ENCODE results near the gene KRT26.

KRT26 gene

DNA sequence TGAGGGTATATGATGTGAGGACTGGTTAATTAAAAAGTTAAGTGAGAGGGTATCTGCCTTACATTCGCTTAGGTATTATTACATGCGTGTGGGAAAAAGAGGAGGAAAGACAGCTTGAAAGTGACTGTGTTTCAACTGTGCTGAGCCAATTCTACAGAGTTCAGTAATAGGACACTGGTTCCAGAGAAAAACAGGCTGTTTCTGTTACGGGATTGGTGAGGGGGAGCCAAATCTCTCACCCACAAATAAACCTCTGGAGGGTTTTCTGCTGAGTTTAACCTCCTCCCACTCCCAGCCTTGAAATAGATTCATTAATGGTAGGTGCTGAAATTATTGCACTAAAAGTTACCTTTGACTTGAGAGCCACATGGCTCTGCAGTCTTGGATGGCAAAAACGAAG is 3.9 kb upstream of the KRT26 start:
- DNase-seq (ENCODE audit: extremely low spot score): no peak
- ChIA-PET CTCF (no interaction called here), POLR2A (interaction anchor here (0.5 kb wide), 1 partner anchor 128 kb away, joined by 3 read pairs; the partner anchor contains the start of gene SMARCE1)
- TF ChIP-seq BHLHE40 (IDR thresholded peaks at IDR 0.05; ENCODE audit: borderline replicate concordance) (no peak), ZNF384 (IDR thresholded peaks at IDR 0.05) (no peak), L3MBTL2 (conservative IDR thresholded peaks at IDR 0.05) (no peak), ELF4 (IDR thresholded peaks at IDR 0.05) (no peak), HDGF (IDR thresholded peaks at IDR 0.05; ENCODE audit: borderline replicate concordance) (no peak), SP1 (IDR thresholded peaks at IDR 0.05) (no peak), SUZ12 (IDR thresholded peaks at IDR 0.05) (no peak), LEF1 (IDR thresholded peaks at IDR 0.05; ENCODE audit: borderline replicate concordance) (no peak), FOXM1 (IDR thresholded peaks at IDR 0.05; ENCODE audit: borderline replicate concordance) (no peak)
- TF ChIP-seq, protein P1, sequence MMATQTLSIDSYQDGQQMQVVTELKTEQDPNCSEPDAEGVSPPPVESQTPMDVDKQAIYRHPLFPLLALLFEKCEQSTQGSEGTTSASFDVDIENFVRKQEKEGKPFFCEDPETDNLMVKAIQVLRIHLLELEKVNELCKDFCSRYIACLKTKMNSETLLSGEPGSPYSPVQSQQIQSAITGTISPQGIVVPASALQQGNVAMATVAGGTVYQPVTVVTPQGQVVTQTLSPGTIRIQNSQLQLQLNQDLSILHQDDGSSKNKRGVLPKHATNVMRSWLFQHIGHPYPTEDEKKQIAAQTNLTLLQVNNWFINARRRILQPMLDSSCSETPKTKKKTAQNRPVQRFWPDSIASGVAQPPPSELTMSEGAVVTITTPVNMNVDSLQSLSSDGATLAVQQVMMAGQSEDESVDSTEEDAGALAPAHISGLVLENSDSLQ (IDR thresholded peaks at IDR 0.05): no peak

DNA sequence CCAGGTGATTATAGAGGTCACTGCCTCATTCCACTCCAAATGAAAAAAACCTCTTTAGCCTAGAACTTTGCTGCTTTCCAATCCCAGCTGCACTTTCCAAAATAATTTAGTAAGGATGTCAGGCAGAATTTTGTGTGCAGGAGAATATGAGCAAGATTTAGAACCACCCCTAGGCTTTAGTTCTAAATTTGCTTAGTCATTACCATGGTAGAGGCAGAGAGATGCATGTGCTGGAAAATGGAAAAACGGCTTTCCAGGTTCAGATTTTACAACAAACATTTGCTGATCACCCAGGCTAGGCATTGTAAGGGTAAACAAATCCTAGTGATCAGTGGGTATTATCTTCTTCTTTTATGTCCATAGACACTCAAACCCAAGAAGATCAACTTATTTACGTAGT is 6.3 kb downstream of the KRT26 start:
- DNase-seq (ENCODE audit: extremely low spot score): no peak
- CTCF ChIA-PET: no interaction called here
- POLR2A ChIA-PET: no interaction called here
- TF ChIP-seq BHLHE40 (IDR thresholded peaks at IDR 0.05; ENCODE audit: borderline replicate concordance) (no peak), LEF1 (IDR thresholded peaks at IDR 0.05; ENCODE audit: borderline replicate concordance) (no peak), FOXK2 (IDR thresholded peaks at IDR 0.05) (no peak), NFRKB (IDR thresholded peaks at IDR 0.05) (no peak), SP1 (IDR thresholded peaks at IDR 0.05) (no peak), ZNF384 (IDR thresholded peaks at IDR 0.05) (no peak), ELF4 (IDR thresholded peaks at IDR 0.05) (no peak), FOXA1 (IDR thresholded peaks at IDR 0.05) (no peak), SUZ12 (IDR thresholded peaks at IDR 0.05) (no peak), HDGF (IDR thresholded peaks at IDR 0.05; ENCODE audit: borderline replicate concordance) (no peak), ARNT (IDR thresholded peaks at IDR 0.05) (no peak)
- TF ChIP-seq, protein P1 (IDR thresholded peaks at IDR 0.05): no peak

DNA sequence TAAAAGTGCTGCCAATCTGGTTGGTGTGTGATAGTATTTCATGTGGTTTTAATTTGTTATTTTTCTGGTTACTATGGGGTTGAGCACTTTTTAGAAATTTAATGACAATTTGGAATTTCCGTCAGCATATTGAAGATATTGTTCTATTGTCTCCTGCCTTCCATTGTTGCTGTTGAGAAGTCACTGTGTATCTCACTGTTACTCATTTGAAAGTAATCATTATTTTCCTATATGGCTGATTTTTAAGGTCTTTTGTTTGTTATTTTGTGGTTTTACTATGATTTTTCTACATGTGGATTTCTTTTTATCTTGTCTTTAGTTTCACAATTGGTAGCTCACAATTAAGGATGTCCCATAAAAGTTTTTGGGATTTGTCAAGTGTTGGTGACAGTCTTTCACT is 8.2 kb downstream of the KRT26 start:
- CTCF ChIA-PET: no interaction called here
- POLR2A ChIA-PET: no interaction called here
- TF ChIP-seq L3MBTL2 (conservative IDR thresholded peaks at IDR 0.05): no peak
- no peak for TF ChIP-seq CTBP1 (IDR thresholded peaks at IDR 0.05; ENCODE audit: borderline replicate concordance)
- TF ChIP-seq, protein P1 (IDR thresholded peaks at IDR 0.05): no peak
- no peak for TF ChIP-seq FOXA1 (IDR thresholded peaks at IDR 0.05)
- TF ChIP-seq NFRKB (IDR thresholded peaks at IDR 0.05): no peak
- TF ChIP-seq SP1 (IDR thresholded peaks at IDR 0.05): no peak
- TF ChIP-seq ELF4 (IDR thresholded peaks at IDR 0.05): no peak
- TF ChIP-seq HDGF (IDR thresholded peaks at IDR 0.05; ENCODE audit: borderline replicate concordance): no peak
- TF ChIP-seq FOXM1 (IDR thresholded peaks at IDR 0.05; ENCODE audit: borderline replicate concordance): no peak
- no peak for TF ChIP-seq LEF1 (IDR thresholded peaks at IDR 0.05; ENCODE audit: borderline replicate concordance)
- TF ChIP-seq SUZ12 (IDR thresholded peaks at IDR 0.05): no peak
- TF ChIP-seq ZNF384 (IDR thresholded peaks at IDR 0.05): no peak
- TF ChIP-seq FOXK2 (IDR thresholded peaks at IDR 0.05): no peak
- TF ChIP-seq ARNT (IDR thresholded peaks at IDR 0.05): no peak
- TF ChIP-seq TARDBP (IDR thresholded peaks at IDR 0.05): no peak
- TF ChIP-seq BHLHE40 (IDR thresholded peaks at IDR 0.05; ENCODE audit: borderline replicate concordance): no peak
- DNase-seq (ENCODE audit: extremely low spot score): no peak

DNA sequence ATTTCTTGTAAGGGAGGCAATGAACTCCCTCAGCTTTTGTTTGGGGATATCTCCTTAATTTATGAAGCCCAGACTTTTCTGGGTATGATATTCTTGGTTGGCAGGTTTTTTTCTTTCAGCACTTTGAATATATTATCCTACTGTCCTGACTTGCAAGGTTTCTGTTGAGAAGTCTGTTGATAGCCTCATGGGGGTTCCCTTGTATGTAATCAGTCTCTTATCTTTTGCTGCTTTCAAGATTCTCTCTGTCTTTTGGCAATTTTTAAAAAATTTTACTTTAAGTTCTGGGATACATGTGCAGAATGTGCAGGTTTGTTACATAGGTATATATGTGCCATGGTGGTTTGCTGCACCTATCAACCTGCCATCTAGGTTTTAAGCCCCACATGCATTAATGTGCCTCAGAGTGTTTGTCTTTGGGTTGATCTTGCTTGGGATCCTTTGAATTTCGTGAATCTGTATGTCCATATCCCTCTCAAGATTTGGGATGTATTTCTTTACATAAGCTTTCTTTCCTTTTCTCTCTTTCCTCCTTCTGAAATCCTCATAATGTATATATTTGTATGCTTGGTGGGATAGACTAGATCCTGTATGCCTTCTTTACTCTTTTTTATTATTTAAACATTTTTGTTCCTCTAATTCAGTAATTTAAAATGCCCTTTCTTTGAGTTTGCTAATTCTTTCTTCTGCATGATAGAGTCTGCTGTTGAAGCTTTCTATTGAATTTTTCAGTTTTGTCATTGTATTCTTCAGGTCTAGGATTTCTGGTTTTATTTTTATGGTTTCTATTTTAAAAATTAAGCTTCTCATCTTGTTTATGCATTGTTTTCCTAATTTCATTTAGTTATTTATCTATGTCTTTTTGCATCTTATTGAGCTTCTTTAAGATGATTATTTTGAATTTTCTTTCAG is 11.6 kb downstream of the KRT26 start:
- no peak for DNase-seq (ENCODE audit: extremely low spot score)
- TF ChIP-seq L3MBTL2 (conservative IDR thresholded peaks at IDR 0.05) (no peak), SUZ12 (IDR thresholded peaks at IDR 0.05) (no peak), ARNT (IDR thresholded peaks at IDR 0.05) (no peak), ZNF384 (IDR thresholded peaks at IDR 0.05) (no peak), ELF4 (IDR thresholded peaks at IDR 0.05) (no peak), LEF1 (IDR thresholded peaks at IDR 0.05; ENCODE audit: borderline replicate concordance) (no peak), FOXA1 (IDR thresholded peaks at IDR 0.05) (no peak), FOXM1 (IDR thresholded peaks at IDR 0.05; ENCODE audit: borderline replicate concordance) (no peak), CTBP1 (IDR thresholded peaks at IDR 0.05; ENCODE audit: borderline replicate concordance) (no peak), HDGF (IDR thresholded peaks at IDR 0.05; ENCODE audit: borderline replicate concordance) (no peak), TARDBP (IDR thresholded peaks at IDR 0.05) (no peak), FOXK2 (IDR thresholded peaks at IDR 0.05) (no peak)
- ChIA-PET CTCF (no interaction called here), POLR2A (no interaction called here)

DNA sequence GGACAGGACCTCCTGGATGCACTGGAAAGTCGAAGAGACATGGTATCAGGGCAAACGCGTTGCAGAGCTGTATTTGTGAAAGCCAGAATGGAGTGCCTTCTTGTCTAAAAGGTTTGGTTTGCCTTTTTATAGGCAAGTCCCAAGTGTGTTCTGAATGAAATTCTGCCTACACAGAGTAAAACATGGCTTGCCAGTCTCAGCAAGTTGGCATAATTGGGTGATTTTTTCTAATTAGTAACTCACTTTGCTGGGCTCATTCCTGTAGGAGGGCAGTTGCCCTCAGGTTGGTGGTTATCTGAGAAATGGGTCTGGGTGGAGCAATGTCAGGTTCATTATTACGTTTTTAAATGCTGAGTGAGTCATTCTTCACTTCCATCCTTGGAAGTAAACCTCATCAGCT is 16.8 kb downstream of the KRT26 start, which contains the start of gene KRT25:
Gene KRT25 (minus strand): TSS at position 101 of the 400 bp plus-strand sequence. CDS start 60 bp downstream, at position 41.
- DNase-seq (ENCODE audit: extremely low spot score): no peak
- ChIA-PET POLR2A (no interaction called here), CTCF (no interaction called here)
- TF ChIP-seq HDGF (IDR thresholded peaks at IDR 0.05; ENCODE audit: borderline replicate concordance) (no peak), SUZ12 (IDR thresholded peaks at IDR 0.05) (no peak), ZNF384 (IDR thresholded peaks at IDR 0.05) (no peak), BHLHE40 (IDR thresholded peaks at IDR 0.05; ENCODE audit: borderline replicate concordance) (no peak), FOXK2 (IDR thresholded peaks at IDR 0.05) (no peak), LEF1 (IDR thresholded peaks at IDR 0.05; ENCODE audit: borderline replicate concordance) (no peak), ARNT (IDR thresholded peaks at IDR 0.05) (no peak), NFRKB (IDR thresholded peaks at IDR 0.05) (no peak), SP1 (IDR thresholded peaks at IDR 0.05) (no peak), TARDBP (IDR thresholded peaks at IDR 0.05) (no peak), CTBP1 (IDR thresholded peaks at IDR 0.05; ENCODE audit: borderline replicate concordance) (no peak), ELF4 (IDR thresholded peaks at IDR 0.05) (no peak), L3MBTL2 (conservative IDR thresholded peaks at IDR 0.05) (no peak), FOXM1 (IDR thresholded peaks at IDR 0.05; ENCODE audit: borderline replicate concordance) (no peak)
